SU-DHL-6 (cell line): Measurements from ENCODE around the gene TP53I3.

Experiments used
- EZH2phosphoT487 ChIP-seq: fragments of 200-600 bp; sonication (generic), shearing (Covaris generic); conservative IDR thresholded peaks from 2 replicates; pipeline ENCODE4 v1.6.1; 2018; ENCODE audit warnings: mild to moderate bottlenecking, antibody characterized with exemption, low read length, moderate library complexity, mixed read lengths
- TF ChIP-seq, protein P1 (sequence below): fragments of 200-600 bp; sonication (generic); IDR thresholded peaks from one replicate; pipeline ENCODE4 v1.5.1; 2017; ENCODE audit warnings: antibody characterized with exemption, mild to moderate bottlenecking, low read length, moderate library complexity; ENCODE audit not compliant: insufficient read depth, poor library complexity, severe bottlenecking

DNA sequence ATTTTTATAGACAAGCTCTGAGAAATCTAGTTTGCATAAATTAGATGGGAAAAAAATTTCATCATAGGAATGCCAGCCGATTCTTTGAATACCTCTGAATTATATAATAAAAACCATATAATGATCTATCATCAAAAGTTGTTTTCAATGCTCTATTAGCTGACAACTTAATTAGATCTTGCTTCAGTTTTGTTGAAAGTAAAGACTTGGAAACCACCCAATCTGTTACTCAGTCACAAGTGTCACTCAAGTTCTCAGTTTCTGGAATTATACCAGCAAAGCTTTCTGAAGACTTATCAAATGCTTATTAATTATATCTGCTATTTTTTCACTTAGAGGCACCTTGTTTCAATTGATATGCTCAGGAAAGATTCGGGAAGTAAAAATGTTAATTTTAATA is 17.4 kb upstream of the TP53I3 start:
- TF ChIP-seq, protein P1, sequence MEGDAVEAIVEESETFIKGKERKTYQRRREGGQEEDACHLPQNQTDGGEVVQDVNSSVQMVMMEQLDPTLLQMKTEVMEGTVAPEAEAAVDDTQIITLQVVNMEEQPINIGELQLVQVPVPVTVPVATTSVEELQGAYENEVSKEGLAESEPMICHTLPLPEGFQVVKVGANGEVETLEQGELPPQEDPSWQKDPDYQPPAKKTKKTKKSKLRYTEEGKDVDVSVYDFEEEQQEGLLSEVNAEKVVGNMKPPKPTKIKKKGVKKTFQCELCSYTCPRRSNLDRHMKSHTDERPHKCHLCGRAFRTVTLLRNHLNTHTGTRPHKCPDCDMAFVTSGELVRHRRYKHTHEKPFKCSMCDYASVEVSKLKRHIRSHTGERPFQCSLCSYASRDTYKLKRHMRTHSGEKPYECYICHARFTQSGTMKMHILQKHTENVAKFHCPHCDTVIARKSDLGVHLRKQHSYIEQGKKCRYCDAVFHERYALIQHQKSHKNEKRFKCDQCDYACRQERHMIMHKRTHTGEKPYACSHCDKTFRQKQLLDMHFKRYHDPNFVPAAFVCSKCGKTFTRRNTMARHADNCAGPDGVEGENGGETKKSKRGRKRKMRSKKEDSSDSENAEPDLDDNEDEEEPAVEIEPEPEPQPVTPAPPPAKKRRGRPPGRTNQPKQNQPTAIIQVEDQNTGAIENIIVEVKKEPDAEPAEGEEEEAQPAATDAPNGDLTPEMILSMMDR, result no peak
- TF ChIP-seq EZH2phosphoT487, result no peak
